ENCODE results near the gene CDX2. TPM values are rescaled to one million over a fixed set of nuclear protein-coding genes. Genes with fewer than 3 reads are reported as not detected.

The CDX2 gene
- total RNA-seq, 2 experiments from 2014 or later: not detected

DNA sequence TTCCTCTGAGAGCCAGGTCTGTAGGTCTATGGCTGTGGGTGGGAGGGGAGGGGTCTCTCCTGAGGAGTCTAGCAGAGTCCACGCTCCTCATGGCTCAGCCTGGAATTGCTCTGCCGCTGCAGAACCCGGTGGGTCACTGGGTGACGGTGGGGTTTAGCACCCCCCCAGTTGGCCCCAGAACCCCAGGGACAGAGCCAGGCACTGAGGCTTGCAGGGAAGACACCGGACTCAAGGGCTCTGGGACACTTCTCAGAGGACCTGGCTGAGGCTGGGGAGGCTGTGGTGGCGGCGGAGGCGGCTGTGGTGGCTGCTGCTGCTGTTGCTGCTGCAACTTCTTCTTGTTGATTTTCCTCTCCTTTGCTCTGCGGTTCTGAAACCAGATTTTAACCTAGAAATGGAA is 6.1 kb downstream of the CDX2 start:
- Mint-ChIP-seq H3K27me3 (peaks cover 94% of the 10 kb centered on the region), H3K9me3 (no peaks in the 10 kb centered on the region), H3K27ac (no peak overlapping the region), H3K4me1 (peaks cover 12% of the 10 kb centered on the region), H3K4me3 (no peak overlapping the region), H3K36me3 (no peaks in the 10 kb centered on the region)
- no peak for DNase-seq

DNA sequence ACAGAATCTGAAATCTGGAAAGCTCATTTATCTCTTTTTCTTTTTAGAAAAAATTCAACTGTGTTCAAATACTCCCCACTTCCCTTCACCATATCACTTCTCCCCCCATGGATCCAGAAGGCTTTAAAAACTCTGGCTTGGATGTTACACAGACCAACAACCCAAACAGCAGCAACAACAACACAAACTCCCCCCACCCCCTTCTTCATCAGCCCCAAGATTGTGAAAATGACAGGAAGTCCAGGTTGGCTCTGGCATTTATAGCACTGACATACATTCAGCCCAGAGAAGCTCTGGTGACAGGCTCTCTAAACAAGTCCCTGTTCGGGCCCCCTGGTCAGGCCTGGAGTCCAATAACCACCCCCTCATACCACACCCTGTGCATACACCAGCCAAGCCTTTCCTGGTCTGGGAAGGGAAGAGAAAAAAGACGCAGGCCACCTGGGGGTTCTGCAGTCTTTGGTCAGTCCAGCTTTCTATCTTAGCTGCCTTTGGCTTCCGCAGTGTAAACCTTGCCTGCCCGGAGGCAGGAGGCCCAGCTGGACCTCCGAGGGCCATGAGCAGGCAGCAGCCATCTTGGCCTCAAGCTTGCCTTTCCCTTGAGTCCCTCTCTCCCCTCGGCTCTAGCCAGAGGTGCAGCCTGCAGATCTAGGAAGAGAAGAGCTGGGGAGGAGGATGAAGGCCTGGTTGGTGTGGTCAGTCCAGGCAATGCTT is 6.8 kb downstream of the CDX2 start:
- Mint-ChIP-seq H3K27me3 (peaks cover 92% of the 10 kb centered on the region), H3K4me3 (no peak overlapping the region), H3K4me1 (peaks cover 11% of the 10 kb centered on the region), H3K27ac (no peak overlapping the region), H3K36me3 (no peaks in the 10 kb centered on the region), H3K9me3 (no peaks in the 10 kb centered on the region)
- no peak for DNase-seq

DNA sequence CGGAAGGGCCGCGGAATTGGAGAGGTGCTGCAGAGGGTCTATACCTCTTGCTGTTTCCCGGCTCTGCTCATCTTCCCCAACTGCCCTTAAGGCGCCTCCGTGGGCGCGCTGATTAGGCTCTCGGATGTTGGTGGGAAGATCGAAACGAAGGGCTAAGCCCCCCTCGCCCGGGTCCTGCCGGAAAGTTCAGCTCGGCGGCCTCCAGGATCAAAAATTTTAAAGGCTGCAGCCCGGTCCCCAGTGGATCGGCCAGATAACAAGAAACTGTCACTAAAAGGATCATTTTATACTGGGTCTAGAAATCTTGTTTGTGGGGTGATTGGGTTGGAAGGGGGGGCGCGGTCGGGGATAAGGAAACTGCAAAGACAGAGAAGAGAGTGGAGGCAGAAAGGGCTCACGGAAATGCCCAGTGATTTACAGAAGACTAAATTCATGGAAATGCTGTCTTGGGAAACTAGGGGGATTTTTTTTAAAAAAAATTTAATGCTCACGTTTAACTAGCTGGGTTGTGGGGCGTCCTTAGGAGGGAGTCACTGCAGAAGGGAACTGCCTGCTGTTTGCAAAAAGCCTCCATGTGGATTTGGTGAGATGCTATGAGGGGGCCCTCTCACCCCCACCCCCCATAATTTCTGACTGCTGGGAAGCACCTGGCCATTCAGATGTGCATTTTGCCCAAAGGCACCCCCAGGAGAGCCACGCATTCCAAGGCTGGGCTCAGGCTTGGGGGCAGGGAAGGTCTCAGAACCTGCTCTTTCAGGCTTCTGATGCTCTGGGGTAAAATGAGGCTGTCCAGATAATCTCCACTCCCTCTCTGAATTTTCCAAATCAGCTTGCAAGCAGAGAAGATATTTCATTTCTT is 7.7 kb downstream of the CDX2 start:
- Mint-ChIP-seq H3K27ac (no peak overlapping the region), H3K36me3 (no peaks in the 10 kb centered on the region), H3K4me1 (peaks cover 11% of the 10 kb centered on the region), H3K4me3 (no peak overlapping the region), H3K27me3 (peaks cover 90% of the 10 kb centered on the region), H3K9me3 (no peaks in the 10 kb centered on the region)
- no peak for DNase-seq

DNA sequence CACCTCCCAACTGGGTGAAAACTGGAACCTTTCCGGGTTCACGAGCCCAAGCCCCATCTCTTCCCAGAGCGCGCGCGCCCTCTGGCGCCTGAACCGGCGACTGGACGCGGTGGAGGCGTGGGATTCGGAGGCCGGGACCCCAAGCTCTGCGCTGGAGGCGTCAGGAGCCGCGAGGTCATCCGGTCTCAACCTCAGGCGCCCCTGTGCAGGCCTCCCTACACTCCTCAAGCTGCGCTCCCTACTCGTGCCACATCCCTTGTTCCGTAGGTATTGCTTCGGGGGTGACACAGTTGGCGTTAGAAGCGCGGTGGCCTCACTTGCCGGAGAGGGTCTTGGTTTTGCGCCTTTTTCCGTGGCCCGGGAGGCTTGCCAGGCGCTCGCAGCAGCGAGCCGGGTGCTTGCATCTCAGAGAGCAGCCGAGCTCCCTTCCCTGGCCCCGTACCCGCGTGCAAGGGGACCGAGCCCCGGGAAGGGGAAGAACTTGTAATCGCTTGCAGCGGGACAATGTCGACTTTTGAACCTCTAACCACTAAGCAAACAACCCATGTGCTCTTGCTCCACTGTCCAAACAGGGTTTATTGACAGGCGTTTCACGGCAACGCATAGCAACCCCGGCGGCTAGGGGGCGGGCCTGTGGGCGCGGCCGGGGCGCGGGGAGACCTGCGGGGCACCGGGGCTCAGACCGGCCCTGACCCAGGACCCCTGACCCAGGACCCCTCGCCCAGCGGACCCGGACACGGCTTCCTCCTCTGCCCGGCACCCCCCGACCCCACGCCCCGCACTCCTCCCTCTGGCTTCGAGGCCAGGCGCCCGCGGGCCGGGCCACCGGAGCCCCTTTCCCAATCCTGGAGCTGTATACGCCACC is 8.5 kb downstream of the CDX2 start:
- Mint-ChIP-seq H3K9me3 (no peaks in the 10 kb centered on the region), H3K4me1 (peaks cover 8% of the 10 kb centered on the region), H3K36me3 (no peaks in the 10 kb centered on the region), H3K27me3 (peaks cover 90% of the 10 kb centered on the region), H3K27ac (no peak overlapping the region), H3K4me3 (peak overlapping the region; percentile 42)
- peak; percentile 55 for DNase-seq

DNA sequence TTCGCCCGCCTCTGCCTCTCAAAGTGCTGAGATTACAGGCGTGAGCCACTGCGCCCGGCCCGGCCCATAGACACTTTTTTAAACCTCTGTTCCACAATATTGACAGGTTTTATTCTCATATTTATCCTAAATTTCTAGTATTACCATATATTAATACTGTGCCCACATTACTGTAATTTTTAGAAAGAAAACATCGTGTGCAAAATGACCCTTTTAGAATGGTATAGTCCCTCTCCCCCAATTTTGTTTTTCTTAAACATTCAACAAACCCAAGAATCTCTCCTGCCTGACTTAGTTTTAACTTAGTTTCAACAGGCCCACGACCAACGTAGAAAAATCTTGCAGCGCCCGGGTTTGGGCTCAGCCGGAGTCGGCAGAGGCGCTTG is 9.1 kb downstream of the CDX2 start:
- peaks cover 90% of the 10 kb centered on the region for H3K27me3 Mint-ChIP-seq

DNA sequence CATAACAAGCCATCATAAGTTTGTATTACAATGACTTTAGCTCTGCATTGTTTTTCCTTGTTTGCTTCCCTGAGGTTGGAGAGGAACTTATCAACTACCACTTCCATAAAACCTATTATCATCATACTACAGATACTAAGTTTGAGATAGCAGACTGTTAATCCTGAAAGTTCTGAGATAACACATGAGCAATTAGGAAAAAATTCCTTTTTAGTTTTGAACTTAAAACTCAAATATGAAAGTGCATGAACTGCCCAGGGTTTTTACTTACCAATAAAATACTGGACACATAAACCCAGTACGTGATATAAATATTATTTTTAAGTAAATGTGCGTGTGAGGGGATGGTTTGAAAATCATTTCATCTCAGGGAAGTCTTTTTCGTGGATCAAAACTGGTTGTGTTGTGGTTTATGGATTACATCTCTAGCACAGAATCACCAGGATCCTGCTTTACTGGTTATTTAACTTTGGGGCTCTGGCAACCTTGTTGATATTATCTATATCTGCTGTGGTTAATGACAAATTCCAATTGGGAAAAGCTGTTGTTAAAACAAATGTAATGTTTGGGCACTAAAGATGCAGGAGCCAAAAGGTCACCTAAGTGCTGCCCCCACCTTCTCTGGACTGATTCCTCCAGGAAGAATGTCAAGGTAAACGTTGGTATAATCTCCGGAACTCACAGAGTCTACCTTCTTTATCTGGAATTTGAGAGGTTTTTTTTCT is 12.4 kb downstream of the CDX2 start:
- Mint-ChIP-seq H3K27me3 (peaks cover 85% of the 10 kb centered on the region), H3K36me3 (no peaks in the 10 kb centered on the region), H3K4me3 (no peak overlapping the region), H3K4me1 (peaks cover 17% of the 10 kb centered on the region), H3K27ac (no peak overlapping the region), H3K9me3 (no peaks in the 10 kb centered on the region)
- DNase-seq: no peak

More for the DNA sequence above, 9.1 kb downstream of the CDX2 start:
- H3K36me3 Mint-ChIP-seq: no peaks in the 10 kb centered on the region
- no peak for DNase-seq
- H3K9me3 Mint-ChIP-seq: no peaks in the 10 kb centered on the region
- H3K4me1 Mint-ChIP-seq: peaks cover 9% of the 10 kb centered on the region
- no peak overlapping the region for H3K27ac Mint-ChIP-seq
- H3K4me3 Mint-ChIP-seq: peak overlapping the region; percentile 42

DNA sequence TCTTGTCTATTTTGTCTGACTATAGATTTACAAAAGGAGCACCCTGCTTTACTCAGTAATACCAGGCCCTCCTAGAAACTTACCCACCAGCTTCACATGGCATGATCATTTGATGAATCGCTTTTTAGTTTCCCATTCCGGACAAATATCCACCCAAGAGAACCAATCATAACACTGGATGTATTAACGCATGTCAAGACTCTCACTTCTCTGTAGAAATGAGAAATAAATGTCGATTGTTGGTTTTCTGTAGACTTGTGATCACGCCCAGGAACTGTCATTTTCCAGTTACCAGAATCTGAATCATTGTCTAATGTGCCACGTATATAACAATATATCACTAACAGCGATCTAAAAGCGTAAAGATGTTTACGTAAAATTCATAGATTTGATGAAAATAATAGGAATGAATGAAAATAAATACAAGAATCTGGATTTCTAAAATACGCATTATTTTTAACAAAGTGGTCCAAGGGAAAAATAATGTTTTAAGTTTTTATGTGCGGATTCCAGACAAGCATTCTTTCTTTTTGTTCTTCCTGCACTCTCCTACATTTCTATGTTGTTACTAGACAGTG is 14.0 kb downstream of the CDX2 start:
- H3K4me3 Mint-ChIP-seq: no peak overlapping the region
- peaks cover 2% of the 10 kb centered on the region for H3K9me3 Mint-ChIP-seq
- H3K4me1 Mint-ChIP-seq: peaks cover 11% of the 10 kb centered on the region
- H3K27me3 Mint-ChIP-seq: peaks cover 85% of the 10 kb centered on the region
- H3K36me3 Mint-ChIP-seq: no peaks in the 10 kb centered on the region
- H3K27ac Mint-ChIP-seq: no peak overlapping the region
- no peak for DNase-seq

DNA sequence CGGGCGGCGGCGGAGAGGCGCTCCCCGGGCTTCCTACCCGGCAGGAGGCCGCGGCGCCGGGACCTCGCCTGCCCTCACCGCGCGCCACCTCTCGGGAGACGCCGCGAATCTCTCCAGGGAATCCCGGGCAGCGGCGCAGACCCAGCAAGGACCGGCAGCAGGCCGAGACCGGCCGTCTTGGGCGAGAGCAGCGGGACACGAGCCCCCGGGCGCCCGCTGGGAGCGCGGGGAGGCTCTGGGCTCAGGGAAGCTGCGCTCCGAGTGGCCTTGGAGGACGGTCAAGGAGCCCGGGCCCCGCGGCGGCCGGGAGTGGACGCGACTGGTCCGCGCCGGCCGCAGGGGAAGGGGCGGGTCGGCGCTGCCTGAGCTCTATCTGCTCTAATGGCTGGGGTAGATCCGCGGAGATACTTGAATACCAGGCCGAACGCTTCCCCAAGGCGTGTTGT is 14.7 kb downstream of the CDX2 start:
- Mint-ChIP-seq H3K9me3 (peaks cover 4% of the 10 kb centered on the region), H3K4me1 (peaks cover 9% of the 10 kb centered on the region), H3K36me3 (no peaks in the 10 kb centered on the region), H3K4me3 (peak overlapping the region; percentile 62), H3K27ac (no peak overlapping the region), H3K27me3 (peaks cover 82% of the 10 kb centered on the region)
- DNase-seq: no peak

DNA sequence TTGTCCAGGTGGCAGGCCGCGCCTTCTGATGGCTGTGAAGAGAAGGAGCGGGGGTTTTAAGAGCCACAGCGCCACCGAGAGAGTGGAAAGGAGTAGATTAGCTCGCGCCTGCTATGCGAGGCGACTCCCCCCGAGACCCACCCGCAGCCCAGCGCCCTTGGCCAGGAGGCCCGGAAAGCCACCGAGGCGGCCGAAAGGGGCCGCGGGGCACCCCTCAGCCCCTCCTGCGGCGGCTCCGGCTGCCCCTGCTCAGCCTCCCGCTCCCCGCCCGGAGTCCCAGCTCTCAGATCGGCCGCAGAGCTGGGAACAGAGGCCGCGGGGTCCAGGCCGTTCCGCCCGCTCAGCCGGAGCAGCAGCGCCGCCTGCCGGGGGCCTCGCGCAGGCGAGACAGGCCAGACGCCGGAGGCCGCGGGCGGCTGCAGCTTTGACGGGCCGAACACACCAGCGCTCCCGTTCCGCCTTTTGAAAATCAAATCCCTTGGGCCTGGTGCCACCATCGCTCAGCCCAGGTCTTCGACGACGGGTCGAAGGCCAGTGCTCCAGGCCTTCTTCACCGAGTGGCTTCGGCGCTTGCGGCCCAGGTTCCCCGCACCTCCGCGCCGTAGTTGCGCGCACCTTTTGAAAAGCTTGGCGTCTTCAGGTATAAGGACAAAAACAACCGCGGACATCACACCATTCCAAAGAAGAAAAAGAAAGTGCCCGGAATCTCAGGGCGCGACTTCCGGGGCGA is 15.3 kb downstream of the CDX2 start:
- Mint-ChIP-seq H3K4me1 (peaks cover 9% of the 10 kb centered on the region), H3K4me3 (peak overlapping the region; percentile 62), H3K27me3 (peaks cover 79% of the 10 kb centered on the region), H3K27ac (no peak overlapping the region), H3K9me3 (peaks cover 4% of the 10 kb centered on the region), H3K36me3 (no peaks in the 10 kb centered on the region)
- DNase-seq: peak; percentile 82

DNA sequence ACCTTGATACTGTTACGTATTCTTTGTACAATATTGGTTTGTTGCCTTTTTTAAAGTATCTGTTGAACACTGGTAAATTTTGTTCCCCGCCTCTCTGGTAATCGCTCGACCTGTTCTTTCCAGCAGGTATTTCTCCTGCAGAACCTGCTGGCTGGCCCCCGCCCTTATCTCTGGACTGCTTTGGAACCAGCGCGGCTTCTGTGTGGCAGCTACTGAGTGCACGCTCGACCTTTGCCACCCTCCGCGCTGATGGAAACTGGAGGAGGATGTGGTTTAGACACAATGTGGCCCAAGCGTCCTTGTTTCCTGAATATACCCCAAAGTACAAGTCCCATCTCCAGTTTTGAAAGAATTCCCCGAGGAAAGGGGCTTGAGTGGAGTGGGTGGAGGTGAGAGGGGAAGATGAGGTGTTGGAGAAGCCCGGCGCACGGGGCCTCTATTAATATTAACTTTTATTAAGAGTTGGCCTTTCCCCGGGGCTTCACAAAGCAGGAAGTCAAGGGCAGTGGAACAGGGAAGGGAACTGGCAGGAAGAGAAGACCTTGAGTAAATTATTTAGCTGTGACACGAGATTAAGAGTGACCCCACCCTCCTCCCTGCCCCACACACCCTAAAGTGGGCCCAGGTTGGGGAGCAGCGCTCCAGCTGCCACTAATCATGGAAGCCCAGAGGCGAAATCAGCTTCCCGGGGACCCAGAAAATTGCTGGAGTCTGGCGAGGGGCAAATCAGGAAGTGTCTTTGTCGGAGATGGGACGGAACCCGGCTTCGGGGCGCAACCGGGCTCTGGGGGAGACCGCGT is 16.0 kb downstream of the CDX2 start:
- peaks cover 9% of the 10 kb centered on the region for H3K4me1 Mint-ChIP-seq
- H3K27me3 Mint-ChIP-seq: peaks cover 74% of the 10 kb centered on the region
- peak overlapping the region; percentile 59 for H3K4me3 Mint-ChIP-seq
- H3K27ac Mint-ChIP-seq: no peak overlapping the region
- peaks cover 4% of the 10 kb centered on the region for H3K9me3 Mint-ChIP-seq
- no peaks in the 10 kb centered on the region for H3K36me3 Mint-ChIP-seq
- no peak for DNase-seq

DNA sequence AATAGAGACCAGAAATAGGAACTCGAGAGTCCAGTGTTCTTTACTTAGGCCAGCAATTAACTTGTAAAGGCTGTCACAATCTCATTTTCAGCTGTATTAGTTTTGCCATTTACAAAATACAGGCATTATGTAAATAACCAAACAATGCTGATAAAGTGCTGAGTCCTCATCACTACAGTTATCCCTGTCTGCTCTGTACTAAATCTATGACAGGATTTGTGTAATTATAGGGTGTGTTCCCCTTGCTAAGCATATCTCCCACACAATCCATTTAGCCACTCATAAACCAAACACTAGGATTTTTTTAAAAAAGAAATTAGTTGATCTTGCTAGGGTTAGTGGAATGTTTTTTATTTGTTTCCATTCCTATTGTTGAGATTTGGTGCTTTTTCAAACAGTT is 26.1 kb downstream of the CDX2 start:
- Mint-ChIP-seq H3K9me3 (peaks cover 1% of the 10 kb centered on the region), H3K27me3 (peaks cover 18% of the 10 kb centered on the region), H3K27ac (no peak overlapping the region), H3K36me3 (no peaks in the 10 kb centered on the region), H3K4me1 (no peaks in the 10 kb centered on the region), H3K4me3 (no peak overlapping the region)
- no peak for DNase-seq

DNA sequence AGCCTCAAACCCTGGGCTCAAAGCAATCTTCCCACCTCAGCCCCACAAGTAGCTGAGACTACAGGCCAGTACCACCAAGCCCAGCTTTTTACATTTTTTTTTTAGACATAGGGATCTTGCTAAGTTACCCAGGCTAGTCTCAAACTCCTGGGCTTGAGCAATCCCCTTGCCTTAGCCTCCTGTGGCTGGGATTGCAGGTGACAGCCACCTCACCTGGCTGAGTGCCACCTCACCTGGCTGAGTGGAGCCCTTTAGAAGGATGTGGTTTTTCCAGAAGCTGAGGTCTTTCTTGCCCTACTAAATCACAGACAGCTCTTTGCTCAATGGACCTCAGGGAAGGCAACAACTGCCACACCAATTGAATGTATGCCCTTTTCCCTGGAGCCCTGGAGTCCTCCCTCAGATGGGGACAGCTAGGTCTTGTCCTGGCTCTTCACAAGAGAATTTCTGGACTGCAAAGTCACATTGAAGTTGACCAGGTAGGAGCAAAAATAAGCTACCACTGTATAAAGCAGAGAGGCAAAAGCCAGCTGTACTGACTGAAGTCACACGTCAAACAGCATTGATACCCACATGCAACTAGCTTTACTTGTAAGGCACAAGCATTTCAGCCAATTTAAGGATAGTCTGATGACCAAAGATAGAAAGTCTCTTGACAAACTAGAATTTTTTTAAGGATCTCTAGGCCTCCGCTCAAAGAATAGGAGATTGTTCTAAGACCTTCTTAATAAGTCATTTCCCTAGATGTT is 35.4 kb downstream of the CDX2 start:
- no peak for DNase-seq
- H3K9me3 Mint-ChIP-seq: peaks cover 1% of the 10 kb centered on the region
- H3K36me3 Mint-ChIP-seq: no peaks in the 10 kb centered on the region
- H3K27ac Mint-ChIP-seq: no peak overlapping the region
- H3K4me1 Mint-ChIP-seq: no peaks in the 10 kb centered on the region
- H3K27me3 Mint-ChIP-seq: peaks cover 54% of the 10 kb centered on the region
- H3K4me3 Mint-ChIP-seq: no peak overlapping the region
